Natural killer cell (primary cell): ENCODE results near the gene TAF7. TPM values are rescaled to one million over a fixed set of nuclear protein-coding genes. Genes with fewer than 3 reads are reported as not detected.

ENCODE experiments used
- ATAC-seq, 3 donors: fragments of 150-1000 bp in 2 of 3; fragments of 200-7000 bp in 1 of 3; cut with Tn5 transposase; 1 replicate in 1 of 3; 2 replicates in 2 of 3; pipeline ENCODE4 v1.10.0; 2021; ENCODE audit warnings: mild to moderate bottlenecking in 2 of 3, moderate library complexity in 2 of 3
- DNase-seq, 2 donors: peaks; one replicate each; pipeline versions ENCODE4 v3.0.0 to v3.0.0-alpha.2; 2013 to 2021; ENCODE audit warnings: mixed read lengths in 1 of 2
- H3K27ac ChIP-seq: one replicate; pipeline ENCODE4 v1.5.1; 2013; ENCODE audit warnings: mild to moderate bottlenecking, low read length
- H3K27me3 ChIP-seq: one replicate; pipeline ENCODE4 v1.6.1; 2013; ENCODE audit warnings: low read length; ENCODE audit not compliant: control insufficient read depth, insufficient read depth
- H3K36me3 ChIP-seq: one replicate; pipeline ENCODE4 v1.6.1; 2013; ENCODE audit warnings: low read length; ENCODE audit not compliant: control insufficient read depth, insufficient read depth
- H3K4me1 ChIP-seq: one replicate; pipeline ENCODE4 v1.6.1; 2013; ENCODE audit warnings: low read length; ENCODE audit not compliant: control insufficient read depth, insufficient read depth
- H3K4me3 ChIP-seq: one replicate; pipeline ENCODE4 v1.5.1; 2013; ENCODE audit warnings: low read length
- H3K9me3 ChIP-seq: one replicate; pipeline ENCODE4 v1.6.1; 2013; ENCODE audit warnings: low read length; ENCODE audit not compliant: control insufficient read depth, insufficient read depth
- H3K27ac Mint-ChIP-seq, 2 donors: one replicate each; pipeline ENCODE4 v1.8.0; 2022; ENCODE audit warnings: mild to moderate bottlenecking in 2 of 2, mixed read lengths in 2 of 2, moderate library complexity in 1 of 2
- H3K27me3 Mint-ChIP-seq, 2 donors: one replicate each; pipeline ENCODE4 v1.8.0; 2022; ENCODE audit warnings: low read depth in 2 of 2, mixed read lengths in 2 of 2
- H3K36me3 Mint-ChIP-seq: one replicate; pipeline ENCODE4 v1.8.0; 2022; ENCODE audit warnings: mixed read lengths
- H3K4me1 Mint-ChIP-seq, 2 donors: one replicate each; pipeline ENCODE4 v1.8.0; 2022; ENCODE audit warnings: mixed read lengths in 2 of 2
- H3K4me3 Mint-ChIP-seq: one replicate; pipeline ENCODE4 v1.8.0; 2022; ENCODE audit warnings: mild to moderate bottlenecking, moderate library complexity, mixed read lengths
- H3K9me3 Mint-ChIP-seq, 2 donors: one replicate each; pipeline ENCODE4 v1.8.0; 2022; ENCODE audit warnings: mixed read lengths in 2 of 2
- WGBS: methylation state at CpG from one replicate; pipeline ENCODE4 v1.1.7; 2013; ENCODE audit warnings: missing lambda C conversion rate; ENCODE audit not compliant: insufficient coverage; 5-methylcytosine and 5-hydroxymethylcytosine counted together
- intact Hi-C: fragments of 100-400 bp; cut with micrococcal nuclease; formaldehyde crosslinking; loops from one replicate; pipeline ENCODE4 v1.14.2; 2022
- total RNA-seq, 4 donors: library from RNA; stranded (reverse); fragments of 120-200 nt in 1 of 4; gene quantifications; one replicate each; pipeline versions ENCODE4 v1.2.3 to v1.2.4, GENCODE V29; 2013 to 2022
- TF ChIP-seq, protein P1 (sequence below): fragments of 200-600 bp; IDR thresholded peaks from one replicate; pipeline ENCODE4 v1.8.0; 2022; ENCODE audit warnings: antibody characterized with exemption

The TAF7 gene
- total RNA-seq, 3 donors from 2014 or later (not counting 1 experiment from before 2014, with no cell fraction given): 77.3 to 96.1 (median 89.4) TPM

DNA sequence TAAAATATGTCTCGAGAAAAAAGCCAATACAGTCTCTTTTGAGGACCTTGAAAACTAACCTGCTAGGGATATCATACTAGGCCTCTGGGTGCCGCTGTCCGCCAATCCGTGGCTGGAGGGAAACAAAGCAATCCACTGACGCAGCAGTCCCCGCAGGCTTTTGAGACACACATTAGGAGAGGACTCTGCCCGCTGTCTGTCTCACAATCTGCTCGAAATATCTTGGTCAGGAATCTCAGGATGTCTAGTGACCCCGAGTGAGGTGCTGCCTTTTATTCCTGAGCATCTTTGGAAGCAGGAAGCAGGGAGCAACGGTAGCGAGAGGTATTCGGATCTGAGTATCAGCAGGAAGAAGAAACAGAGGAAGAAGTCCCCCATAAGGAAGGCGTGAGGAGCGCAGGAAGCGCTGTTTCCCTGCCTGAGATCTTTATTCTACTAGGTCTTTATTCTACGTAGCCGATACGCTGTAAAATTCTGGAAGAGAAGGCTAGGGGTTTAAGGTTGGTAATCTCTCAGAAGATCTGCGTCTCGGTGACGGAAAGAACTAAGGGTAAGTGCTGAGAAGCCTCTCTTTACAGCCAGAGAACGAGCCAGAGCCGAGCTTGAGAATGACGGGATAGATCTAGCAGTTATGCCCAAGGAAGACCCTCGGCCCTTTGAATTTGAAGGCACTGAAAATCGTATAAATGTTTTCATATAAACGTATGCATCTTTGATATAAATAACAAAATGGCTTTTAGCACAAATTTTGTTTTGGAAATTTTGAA lies 5.7 kb upstream of the TAF7 start:
- DNase-seq (peak; percentile 52 to 81), ATAC-seq (peak; percentile 64 to 94 (median 85))
- intact Hi-C loops: loop anchor here (1.0 to 5.0 kb wide), 2 partner anchors 186 to 198 kb away; no protein-coding TSS in a partner anchor
- Mint-ChIP-seq H3K9me3 (no peaks in the 10 kb centered on the region), H3K27ac (peak overlapping the region in 1 of 2 donors; percentile 92), H3K36me3 (peaks cover 18% of the 10 kb centered on the region), H3K4me3 (peak overlapping the region; percentile 92), H3K4me1 (peaks cover 7 to 8% of the 10 kb centered on the region in 2 donors), H3K27me3 (peaks cover 35 to 60% of the 10 kb centered on the region in 2 donors)
- peak overlapping the region; percentile 32 for H3K4me3 ChIP-seq
- peaks cover 3% of the 10 kb centered on the region for H3K9me3 ChIP-seq
- TF ChIP-seq, protein P1, sequence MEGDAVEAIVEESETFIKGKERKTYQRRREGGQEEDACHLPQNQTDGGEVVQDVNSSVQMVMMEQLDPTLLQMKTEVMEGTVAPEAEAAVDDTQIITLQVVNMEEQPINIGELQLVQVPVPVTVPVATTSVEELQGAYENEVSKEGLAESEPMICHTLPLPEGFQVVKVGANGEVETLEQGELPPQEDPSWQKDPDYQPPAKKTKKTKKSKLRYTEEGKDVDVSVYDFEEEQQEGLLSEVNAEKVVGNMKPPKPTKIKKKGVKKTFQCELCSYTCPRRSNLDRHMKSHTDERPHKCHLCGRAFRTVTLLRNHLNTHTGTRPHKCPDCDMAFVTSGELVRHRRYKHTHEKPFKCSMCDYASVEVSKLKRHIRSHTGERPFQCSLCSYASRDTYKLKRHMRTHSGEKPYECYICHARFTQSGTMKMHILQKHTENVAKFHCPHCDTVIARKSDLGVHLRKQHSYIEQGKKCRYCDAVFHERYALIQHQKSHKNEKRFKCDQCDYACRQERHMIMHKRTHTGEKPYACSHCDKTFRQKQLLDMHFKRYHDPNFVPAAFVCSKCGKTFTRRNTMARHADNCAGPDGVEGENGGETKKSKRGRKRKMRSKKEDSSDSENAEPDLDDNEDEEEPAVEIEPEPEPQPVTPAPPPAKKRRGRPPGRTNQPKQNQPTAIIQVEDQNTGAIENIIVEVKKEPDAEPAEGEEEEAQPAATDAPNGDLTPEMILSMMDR: peak; percentile 67
- peaks cover 15% of the 10 kb centered on the region for H3K27me3 ChIP-seq
- peak overlapping the region; percentile 22 for H3K27ac ChIP-seq
- H3K4me1 ChIP-seq: peaks cover 8% of the 10 kb centered on the region
- 19% methylated on average over 26 of the region's 27 CpGs for WGBS
- H3K36me3 ChIP-seq: no peaks in the 10 kb centered on the region

DNA sequence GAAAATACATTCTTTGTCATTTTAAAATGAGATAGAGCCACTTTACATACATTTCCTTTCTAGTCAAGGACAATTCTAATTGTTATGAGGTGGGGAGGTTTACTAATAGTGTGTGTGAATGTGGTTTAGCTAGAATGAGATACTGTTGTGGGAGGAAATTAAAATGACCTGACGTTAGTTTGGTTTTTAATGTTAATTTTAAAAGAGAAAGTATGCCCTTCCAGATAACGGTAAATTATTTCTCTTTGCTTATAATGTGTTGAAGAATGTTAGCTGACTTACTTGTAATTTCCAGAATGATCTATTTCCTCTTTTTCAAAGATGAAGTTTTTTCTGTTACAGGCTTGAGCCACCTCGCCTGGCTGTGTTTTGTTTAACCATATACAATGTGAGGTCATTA lies 1.7 kb upstream of the TAF7 start:
- no peak for ATAC-seq
- Histone ChIP-seq H3K27ac (no peak overlapping the region), H3K4me3 (no peak overlapping the region), H3K27me3 (no peaks in the 10 kb centered on the region), H3K4me1 (peaks cover 18% of the 10 kb centered on the region), H3K9me3 (peaks cover 33% of the 10 kb centered on the region), H3K36me3 (peaks cover 7% of the 10 kb centered on the region)
- Mint-ChIP-seq H3K27ac (peak overlapping the region in 1 of 2 donors; percentile 100), H3K4me3 (peak overlapping the region; percentile 99), H3K4me1 (peaks cover 39% of the 10 kb centered on the region in 2 donors), H3K27me3 (peaks cover 14 to 21% of the 10 kb centered on the region in 2 donors), H3K36me3 (peaks cover 46% of the 10 kb centered on the region), H3K9me3 (peaks cover 11 to 17% of the 10 kb centered on the region in 2 donors)
- DNase-seq: no peak
- 71% methylated on average over 1 of the region's 3 CpGs for WGBS
- intact Hi-C loops: no loop called here
- TF ChIP-seq, protein P1: no peak

DNA sequence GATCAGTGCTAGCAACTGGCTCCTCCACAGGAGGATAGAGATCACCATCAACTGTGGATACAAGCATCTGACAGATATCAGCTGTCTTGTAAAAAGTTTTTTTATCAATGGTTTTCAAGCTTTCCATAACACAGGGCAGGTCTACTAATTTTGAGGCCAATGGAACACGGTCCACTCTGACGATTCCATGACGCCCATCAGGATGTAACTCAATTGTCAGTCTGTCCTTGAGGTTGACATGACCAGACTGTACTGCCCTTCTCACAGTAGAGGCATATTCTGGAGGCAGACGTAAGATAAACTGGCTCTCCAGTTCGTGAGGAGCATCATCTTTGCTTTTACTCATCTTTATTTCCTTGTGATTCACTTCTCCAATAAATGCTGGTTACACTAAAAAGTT lies 885 bp downstream of the TAF7 start:
- peak overlapping the region; percentile 100 for H3K27ac Mint-ChIP-seq
- H3K27me3 Mint-ChIP-seq: peaks cover 0 to 4% of the 10 kb centered on the region in 2 donors
- Histone ChIP-seq H3K9me3 (peaks cover 53% of the 10 kb centered on the region), H3K4me1 (peaks cover 12% of the 10 kb centered on the region), H3K36me3 (peaks cover 7% of the 10 kb centered on the region), H3K27ac (peak overlapping the region; percentile 97), H3K27me3 (no peaks in the 10 kb centered on the region), H3K4me3 (peak overlapping the region; percentile 93)
- TF ChIP-seq, protein P1: no peak
- no peak for DNase-seq
- peaks cover 31 to 41% of the 10 kb centered on the region in 2 donors for H3K4me1 Mint-ChIP-seq
- H3K36me3 Mint-ChIP-seq: peaks cover 59% of the 10 kb centered on the region
- H3K4me3 Mint-ChIP-seq: peak overlapping the region; percentile 99
- peaks cover 19 to 28% of the 10 kb centered on the region in 2 donors for H3K9me3 Mint-ChIP-seq
- ATAC-seq: no peak
- intact Hi-C loops: loop anchor here (1.0 kb wide), 1 partner anchor 245 kb away; no protein-coding TSS in a partner anchor
- WGBS: 80% methylated on average over 5 of the region's 5 CpGs
